Hepatocyte (in vitro differentiated cells): ENCODE measurements around the gene TFF1.

Experiments used
- CTCF ChIP-seq: fragments of 200-600 bp; sonication (generic); IDR thresholded peaks from 2 replicates; pipeline ENCODE4 v1.5.1; 2016; ENCODE audit warnings: antibody characterized with exemption, mild to moderate bottlenecking; ENCODE audit not compliant: poor library complexity
- EZH2 ChIP-seq: fragments of 200-600 bp; sonication (generic); IDR thresholded peaks from 2 replicates; pipeline ENCODE4 v1.6.1; 2016; ENCODE audit warnings: antibody characterized with exemption, mild to moderate bottlenecking, borderline replicate concordance
- EZH2phosphoT487 ChIP-seq: fragments of 200-600 bp; sonication (generic); IDR thresholded peaks from one replicate; pipeline ENCODE4 v1.6.1; 2018; ENCODE audit warnings: antibody characterized with exemption, mild to moderate bottlenecking, low read depth, moderate library complexity; ENCODE audit not compliant: unreplicated experiment, severe bottlenecking

- TF ChIP-seq CTCF = no peak
- no peak for TF ChIP-seq EZH2
- TF ChIP-seq EZH2phosphoT487 = no peak
These were observed 35.5 kb upstream of the TFF1 start for GRCh38 chr21:42401820-42402251.
